NCI-H187 (cell line): ENCODE measurements around the gene OR52K1.
"Not testable (repeated sequence)": the region's sequence is repeated elsewhere in the genome, so short reads cannot be mapped to it uniquely, and the experiment has no call there.

ENCODE experiments used
- DNase-seq, 2 experiments: peaks; one replicate each; lab custom pipeline; 2025; lab: John Stamatoyannopoulos, UW

The OR52K1 gene

GRCh38 chr11:4482445-4482844 is at the start of gene OR52K1:
OR52K1 (plus strand) TSS chr11:4482646; CDS start chr11:4488901, 6,255 bp downstream.
- no peak for DNase-seq

GRCh38 chr11:4433856-4434255 is 48.6 kb upstream of the OR52K1 start:
- DNase-seq, result no peak

GRCh38 chr11:4436411-4436810 is 46.0 kb upstream of the OR52K1 start:
- no peak for DNase-seq

- DNase-seq, result no peak
These were observed 40.9 kb upstream of the OR52K1 start for GRCh38 chr11:4441515-4441914.

- DNase-seq, result no peak
These were observed 39.1 kb upstream of the OR52K1 start for GRCh38 chr11:4443232-4443891.

- DNase-seq, result no peak
These were observed 33.5 kb upstream of the OR52K1 start, which contains the start of gene OR52K2 for GRCh38 chr11:4448995-4449394. OR52K2 (plus strand) TSS chr11:4449295; CDS start chr11:4449340, 45 bp downstream.

GRCh38 chr11:4453118-4453517 is 29.3 kb upstream of the OR52K1 start:
- no peak for DNase-seq

GRCh38 chr11:4454021-4454420 is 28.4 kb upstream of the OR52K1 start:
- DNase-seq, result no peak

GRCh38 chr11:4455419-4455818 is 27.0 kb upstream of the OR52K1 start:
- DNase-seq, result no peak

- no peak for DNase-seq
These were observed 22.9 kb upstream of the OR52K1 start for GRCh38 chr11:4459500-4459899.

GRCh38 chr11:4460151-4460550 is 22.3 kb upstream of the OR52K1 start:
- DNase-seq, result no peak

GRCh38 chr11:4464216-4465159 is 18.0 kb upstream of the OR52K1 start:
- peak in 1 of 2 experiments; percentile 9 for DNase-seq

- no peak for DNase-seq
These were observed 17.0 kb upstream of the OR52K1 start for GRCh38 chr11:4465407-4465806.

GRCh38 chr11:4466131-4466870 is 16.1 kb upstream of the OR52K1 start:
- DNase-seq, result no peak

- no peak for DNase-seq
These were observed 15.5 kb upstream of the OR52K1 start for GRCh38 chr11:4466871-4467442.

- DNase-seq, result no peak
These were observed 14.4 kb upstream of the OR52K1 start for GRCh38 chr11:4467811-4468606.

GRCh38 chr11:4479644-4480043 is 2.8 kb upstream of the OR52K1 start:
- no peak for DNase-seq

- no peak for DNase-seq
These were observed 1.7 kb upstream of the OR52K1 start for GRCh38 chr11:4480577-4481239.

- DNase-seq, result no peak
These were observed 1.2 kb upstream of the OR52K1 start for GRCh38 chr11:4481240-4481582.

- no peak for DNase-seq
These were observed 1.9 kb downstream of the OR52K1 start for GRCh38 chr11:4484310-4484709.

- not testable (repeated sequence) for DNase-seq
These were observed 9.0 kb downstream of the OR52K1 start for GRCh38 chr11:4491405-4491804.
